HCT116 (cell line): ENCODE measurements around the gene PPM1J.

Source experiments
- CTCF ChIP-seq, 3 experiments: fragments of 200-600 bp in 1 of 3; sonication (generic) in 1 of 3; IDR thresholded peaks in 2 of 3; conservative IDR thresholded peaks in 1 of 3; 2 replicates each; pipeline ENCODE4 v1.5.1; 2012 to 2017; ENCODE audit warnings: low read depth in 2 of 3, low read length in 2 of 3, antibody characterized with exemption in 1 of 3, borderline replicate concordance in 1 of 3, control low read depth in 1 of 3, mild to moderate bottlenecking in 1 of 3, mixed read lengths in 1 of 3, mixed run types in 1 of 3, moderate library complexity in 1 of 3; ENCODE audit not compliant: insufficient read depth in 1 of 3
- JUND ChIP-seq: IDR thresholded peaks from 2 replicates; pipeline ENCODE4 v1.6.1; 2012

- TF ChIP-seq JUND (no peak), CTCF (IDR thresholded peaks at IDR 0.05 in 2 of 3, conservative IDR thresholded peaks at IDR 0.05 in 1 of 3; ENCODE audit: borderline replicate concordance in 1 of 3, insufficient read depth in 1 of 3, low read depth in 2 of 3, low read length in 2 of 3) (no peak)
Observed at GRCh38 chr1:112686417-112686816, 28.7 kb downstream of the PPM1J start.
